Activated B cell treated with CpG ODN at 0.5 μM for 24 hours (primary cell): ENCODE results near the gene DEPDC4. TPM values are rescaled to one million over a fixed set of nuclear protein-coding genes. Genes with fewer than 3 reads are reported as not detected.
"Not testable (repeated sequence)": the region's sequence is repeated elsewhere in the genome, so short reads cannot be mapped to it uniquely, and the experiment has no call there.

Experiments used
- ATAC-seq: fragments of 200-7000 bp; cut with Tn5 transposase; one replicate; pipeline ENCODE4 v1.10.0; 2021; ENCODE audit warnings: low read depth, mild to moderate bottlenecking, moderate library complexity
- CTCF ChIA-PET: fragments of 350-600 bp; sonication (Branson Sonifier 250); formaldehyde crosslinking; loops from one replicate; lab custom pipeline; 2021; ENCODE audit warnings: antibody characterized with exemption; lab: Charles Lee
- POLR2A ChIA-PET: fragments of 350-600 bp; sonication (Branson Sonifier 250); formaldehyde crosslinking; loops from one replicate; lab custom pipeline; 2021; ENCODE audit warnings: antibody characterized with exemption; lab: Charles Lee
- DNase-seq: peaks from one replicate; pipeline ENCODE4 v3.0.0; 2022
- H3K27ac Mint-ChIP-seq: one replicate; pipeline ENCODE4 v1.8.0; 2020; ENCODE audit warnings: mixed read lengths
- H3K27me3 Mint-ChIP-seq: one replicate; pipeline ENCODE4 v1.8.0; 2021; ENCODE audit warnings: mixed read lengths
- H3K36me3 Mint-ChIP-seq: one replicate; pipeline ENCODE4 v1.8.0; 2021; ENCODE audit warnings: low read depth, mixed read lengths
- H3K4me1 Mint-ChIP-seq: one replicate; pipeline ENCODE4 v1.8.0; 2021; ENCODE audit warnings: mixed read lengths
- H3K4me3 Mint-ChIP-seq: one replicate; pipeline ENCODE4 v1.8.0; 2020; ENCODE audit warnings: mild to moderate bottlenecking, mixed read lengths
- H3K9me3 Mint-ChIP-seq: one replicate; pipeline ENCODE4 v1.8.0; 2020; ENCODE audit warnings: mixed read lengths
- CTCF ChIP-seq: fragments of 200-600 bp; IDR thresholded peaks from one replicate; pipeline ENCODE4 v1.8.0; 2022; ENCODE audit warnings: antibody characterized with exemption, mild to moderate bottlenecking
- intact Hi-C: fragments of 100-400 bp; cut with micrococcal nuclease; formaldehyde crosslinking; loops from one replicate; pipeline ENCODE4 v1.15.1; 2024
- total RNA-seq: library from RNA; stranded (reverse); gene quantifications from 2 replicates; pipeline ENCODE4 v1.2.3, GENCODE V29; 2022

The DEPDC4 gene
- total RNA-seq, 1 donor from 2014 or later = 0.49 TPM

DNA sequence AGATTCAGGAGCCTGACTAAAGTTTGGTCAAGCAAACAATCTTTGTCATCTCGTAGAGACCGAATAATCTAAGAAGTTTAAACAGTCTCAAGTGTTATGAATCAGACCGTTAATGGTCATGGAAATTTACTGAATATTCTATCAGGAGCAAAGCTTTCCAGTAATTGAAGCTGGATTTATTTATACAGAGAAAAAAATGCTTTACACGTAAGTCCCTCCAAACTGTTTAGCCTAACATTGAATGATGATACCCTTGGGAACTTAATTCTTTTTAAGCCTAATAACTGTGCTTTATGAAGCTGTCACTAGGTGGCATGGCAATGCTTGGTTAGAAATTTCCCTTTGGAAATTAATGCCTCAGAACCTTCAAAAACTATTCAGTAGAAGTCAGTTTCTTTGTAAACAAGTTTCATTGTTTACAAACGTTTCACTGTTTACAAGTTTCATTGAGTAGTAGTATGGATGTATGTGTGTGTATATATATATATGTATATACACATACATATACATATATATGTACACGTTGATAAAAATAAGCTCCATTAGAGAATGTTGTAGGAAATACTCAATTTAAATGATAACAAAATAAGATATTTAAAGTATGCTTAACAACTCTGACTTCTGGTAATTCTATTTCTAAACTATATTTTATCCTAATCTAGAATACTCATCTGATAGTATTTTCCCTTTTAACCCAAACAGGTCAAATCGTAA lies 32.1 kb downstream of the DEPDC4 start:
- POLR2A ChIA-PET = interaction anchor here (0.8 kb wide), 1 partner anchor 437 kb away, joined by 4 read pairs; no protein-coding TSS in a partner anchor

DNA sequence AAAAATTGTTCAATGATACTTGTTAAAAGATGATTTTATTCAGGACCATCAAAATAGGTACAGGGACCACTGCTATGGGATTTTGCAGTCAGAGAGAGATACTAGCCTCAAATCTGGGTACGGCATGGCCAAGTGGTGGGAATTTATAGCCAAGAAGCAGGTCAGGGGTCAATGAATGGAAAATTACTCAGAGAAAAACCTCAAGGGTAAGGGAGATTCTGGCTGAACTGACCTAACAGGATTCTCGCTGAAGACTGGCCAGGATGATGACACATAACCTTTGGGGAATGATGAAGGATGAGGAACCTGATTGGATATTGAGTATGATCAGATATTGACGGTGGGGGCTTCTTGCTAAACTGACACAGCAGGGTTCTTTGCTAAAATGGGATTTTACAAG lies 32.7 kb downstream of the DEPDC4 start:
- CTCF ChIA-PET = interaction anchor here (1.2 to 2.8 kb wide), 2 partner anchors 321 to 438 kb away, joined by 6 to 16 read pairs; no protein-coding TSS in a partner anchor

More for the DNA sequence above, 32.1 kb downstream of the DEPDC4 start:
- CTCF ChIA-PET = interaction anchor here (0.6 to 2.8 kb wide), 5 partner anchors 78 to 439 kb away, joined by 3 to 16 read pairs (median 3); no protein-coding TSS in a partner anchor
- no peaks in the 10 kb centered on the region for H3K36me3 Mint-ChIP-seq
- DNase-seq = no peak
- intact Hi-C loops = loop anchor here (1.0 to 5.0 kb wide), 4 partner anchors 173 to 1088 kb away; no protein-coding TSS in a partner anchor
- H3K27me3 Mint-ChIP-seq = no peaks in the 10 kb centered on the region
- H3K9me3 Mint-ChIP-seq = no peaks in the 10 kb centered on the region
- no peak overlapping the region for H3K27ac Mint-ChIP-seq
- H3K4me1 Mint-ChIP-seq = no peaks in the 10 kb centered on the region
- no peak overlapping the region for H3K4me3 Mint-ChIP-seq
- no peak for TF ChIP-seq CTCF
- ATAC-seq = no peak

DNA sequence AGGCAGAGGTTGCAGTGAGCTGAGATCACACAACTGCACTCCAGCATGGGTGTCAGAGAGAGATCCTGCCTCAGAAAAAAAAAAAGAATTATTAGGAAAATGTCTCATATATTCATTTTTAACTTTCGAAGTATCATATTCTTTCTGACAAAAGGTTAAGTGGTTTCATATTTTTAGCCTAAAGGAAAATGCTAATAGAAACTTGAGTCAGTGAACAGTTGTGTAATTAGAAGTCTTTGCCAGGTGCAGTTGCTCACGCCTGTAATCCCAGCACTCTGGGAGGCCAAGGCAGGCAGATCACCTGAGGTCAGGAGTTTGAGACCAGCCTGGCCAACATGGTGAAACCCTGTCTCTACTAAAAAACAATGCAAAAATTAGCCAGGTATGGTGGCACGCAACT lies 35.0 kb downstream of the DEPDC4 start:
- H3K27ac Mint-ChIP-seq, H3K4me3 Mint-ChIP-seq, H3K27me3 Mint-ChIP-seq, CTCF ChIA-PET, H3K36me3 Mint-ChIP-seq, DNase-seq, H3K9me3 Mint-ChIP-seq, POLR2A ChIA-PET, ATAC-seq, H3K4me1 Mint-ChIP-seq: not testable (repeated sequence)
- intact Hi-C loops = loop anchor here (5.0 kb wide), 1 partner anchor 175 kb away; no protein-coding TSS in a partner anchor

More for the DNA sequence above, 32.7 kb downstream of the DEPDC4 start:
- intact Hi-C loops = loop anchor here (1.0 to 5.0 kb wide), 4 partner anchors 173 to 1089 kb away; no protein-coding TSS in a partner anchor
- ATAC-seq = no peak
- no peaks in the 10 kb centered on the region for H3K27me3 Mint-ChIP-seq
- H3K4me1 Mint-ChIP-seq = no peaks in the 10 kb centered on the region
- H3K9me3 Mint-ChIP-seq = no peaks in the 10 kb centered on the region
- POLR2A ChIA-PET = no interaction called here
- no peak for DNase-seq
- TF ChIP-seq CTCF = no peak
- no peak overlapping the region for H3K27ac Mint-ChIP-seq
- no peak overlapping the region for H3K4me3 Mint-ChIP-seq
- H3K36me3 Mint-ChIP-seq = no peaks in the 10 kb centered on the region

DNA sequence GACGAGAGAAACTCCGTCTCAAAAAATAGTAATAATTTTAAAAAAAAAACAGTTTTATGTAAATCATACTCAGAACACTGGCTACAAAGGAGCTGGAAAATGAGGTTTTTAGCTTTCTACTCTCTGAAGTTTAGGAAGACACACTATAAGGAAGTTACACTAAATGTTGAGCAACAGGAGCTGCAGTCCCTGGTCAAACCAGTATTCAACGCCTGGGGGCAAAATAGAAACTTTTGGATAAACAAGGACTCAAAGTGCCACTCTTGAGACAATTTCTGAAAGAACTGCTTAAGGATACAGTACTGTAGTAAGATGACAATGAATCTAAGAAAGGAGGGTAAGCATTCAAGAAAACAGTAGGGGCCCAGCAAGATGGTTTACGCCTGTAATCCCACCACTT lies 37.0 kb downstream of the DEPDC4 start:
- ChIA-PET POLR2A (no interaction called here), CTCF (no interaction called here)
- Mint-ChIP-seq H3K4me3 (no peak overlapping the region), H3K27me3 (no peaks in the 10 kb centered on the region), H3K9me3 (no peaks in the 10 kb centered on the region), H3K27ac (no peak overlapping the region), H3K36me3 (peaks cover 6% of the 10 kb centered on the region), H3K4me1 (no peaks in the 10 kb centered on the region)
- no peak for TF ChIP-seq CTCF
- intact Hi-C loops = loop anchor here (5.0 kb wide), 1 partner anchor 177 kb away; no protein-coding TSS in a partner anchor
- ATAC-seq (no peak), DNase-seq (no peak)

- DNase-seq (no peak), ATAC-seq (no peak)
- Mint-ChIP-seq H3K4me1 (no peaks in the 10 kb centered on the region), H3K27ac (no peak overlapping the region), H3K9me3 (no peaks in the 10 kb centered on the region), H3K4me3 (no peak overlapping the region), H3K27me3 (no peaks in the 10 kb centered on the region), H3K36me3 (peaks cover 12% of the 10 kb centered on the region)
- intact Hi-C loops = no loop called here
- POLR2A ChIA-PET = no interaction called here
- no peak for TF ChIP-seq CTCF
- CTCF ChIA-PET = no interaction called here
Measured at GRCh38 chr12:100229036-100229635, 37.7 kb downstream of the DEPDC4 start.
